ENCODE results near the gene MAGOH. TPM values are rescaled to one million over a fixed set of nuclear protein-coding genes. Genes with fewer than 3 reads are reported as not detected.

Gene MAGOH
- total and polyA plus RNA-seq, 9 of the 15 experiments (the other 6 are each of a cell fraction or from before 2014, with no cell fraction given) = 102 to 342 (median 135) TPM

GRCh38 chr1:53278298-53278725, 40.0 kb upstream of the MAGOH start (continued):
- TF ChIP-seq PHB2 (IDR thresholded peaks at IDR 0.05; ENCODE audit: low read depth) (no peak), REST (IDR thresholded peaks at IDR 0.05; ENCODE audit: borderline replicate concordance) (peak; percentile 91), REST (CRISPR knock-in tag; IDR thresholded peaks at IDR 0.05; ENCODE audit: low read depth) (no peak), PHTF2 (CRISPR knock-in tag; IDR thresholded peaks at IDR 0.05) (no peak), PHB (CRISPR knock-in tag; IDR thresholded peaks at IDR 0.05) (no peak), XRCC5 (IDR thresholded peaks at IDR 0.05; ENCODE audit: low read depth, low read length) (peak; percentile 64; the same call in 1 of the 2 replicates)
- TF ChIP-seq, protein P1, sequence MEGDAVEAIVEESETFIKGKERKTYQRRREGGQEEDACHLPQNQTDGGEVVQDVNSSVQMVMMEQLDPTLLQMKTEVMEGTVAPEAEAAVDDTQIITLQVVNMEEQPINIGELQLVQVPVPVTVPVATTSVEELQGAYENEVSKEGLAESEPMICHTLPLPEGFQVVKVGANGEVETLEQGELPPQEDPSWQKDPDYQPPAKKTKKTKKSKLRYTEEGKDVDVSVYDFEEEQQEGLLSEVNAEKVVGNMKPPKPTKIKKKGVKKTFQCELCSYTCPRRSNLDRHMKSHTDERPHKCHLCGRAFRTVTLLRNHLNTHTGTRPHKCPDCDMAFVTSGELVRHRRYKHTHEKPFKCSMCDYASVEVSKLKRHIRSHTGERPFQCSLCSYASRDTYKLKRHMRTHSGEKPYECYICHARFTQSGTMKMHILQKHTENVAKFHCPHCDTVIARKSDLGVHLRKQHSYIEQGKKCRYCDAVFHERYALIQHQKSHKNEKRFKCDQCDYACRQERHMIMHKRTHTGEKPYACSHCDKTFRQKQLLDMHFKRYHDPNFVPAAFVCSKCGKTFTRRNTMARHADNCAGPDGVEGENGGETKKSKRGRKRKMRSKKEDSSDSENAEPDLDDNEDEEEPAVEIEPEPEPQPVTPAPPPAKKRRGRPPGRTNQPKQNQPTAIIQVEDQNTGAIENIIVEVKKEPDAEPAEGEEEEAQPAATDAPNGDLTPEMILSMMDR (IDR thresholded peaks at IDR 0.05 in 2 of 3, conservative IDR thresholded peaks at IDR 0.05 in 1 of 3; ENCODE audit: insufficient read depth in 2 of 3, low read depth in 1 of 3, low read length in 3 of 3) = peak; percentile 79 to 95 (median 94)

Measured in K562 (cell line).